NB4 (cell line): Measurements from ENCODE around the gene KRT32.

Experiments
- CTCF ChIP-seq: IDR thresholded peaks from one replicate; pipeline ENCODE4 v1.5.1; 2012; ENCODE audit warnings: low read depth, low read length
- MAX ChIP-seq: IDR thresholded peaks from 2 replicates; pipeline ENCODE4 v1.6.1; 2011; ENCODE audit warnings: low read depth, low read length
- MYC ChIP-seq: IDR thresholded peaks from 2 replicates; pipeline ENCODE4 v1.6.1; 2011; ENCODE audit warnings: low read depth, low read length
- POLR2A ChIP-seq: IDR thresholded peaks from 2 replicates; pipeline ENCODE4 v1.6.1; 2011; ENCODE audit warnings: mild to moderate bottlenecking; ENCODE audit not compliant: insufficient read length; ENCODE audit errors: extremely low read depth

- TF ChIP-seq MYC (no peak), CTCF (no peak), POLR2A (no peak), MAX (no peak)
Observed at GRCh38 chr17:41434415-41434814, 32.8 kb downstream of the KRT32 start.
